Globus pallidus (tissue), 1 donor: ENCODE results near the gene HNRNPH1.

Experiments
- DNase-seq: peaks from one replicate; pipeline ENCODE4 v3.0.0-alpha.2; 2015; ENCODE audit warnings: low spot score

The HNRNPH1 gene

DNA sequence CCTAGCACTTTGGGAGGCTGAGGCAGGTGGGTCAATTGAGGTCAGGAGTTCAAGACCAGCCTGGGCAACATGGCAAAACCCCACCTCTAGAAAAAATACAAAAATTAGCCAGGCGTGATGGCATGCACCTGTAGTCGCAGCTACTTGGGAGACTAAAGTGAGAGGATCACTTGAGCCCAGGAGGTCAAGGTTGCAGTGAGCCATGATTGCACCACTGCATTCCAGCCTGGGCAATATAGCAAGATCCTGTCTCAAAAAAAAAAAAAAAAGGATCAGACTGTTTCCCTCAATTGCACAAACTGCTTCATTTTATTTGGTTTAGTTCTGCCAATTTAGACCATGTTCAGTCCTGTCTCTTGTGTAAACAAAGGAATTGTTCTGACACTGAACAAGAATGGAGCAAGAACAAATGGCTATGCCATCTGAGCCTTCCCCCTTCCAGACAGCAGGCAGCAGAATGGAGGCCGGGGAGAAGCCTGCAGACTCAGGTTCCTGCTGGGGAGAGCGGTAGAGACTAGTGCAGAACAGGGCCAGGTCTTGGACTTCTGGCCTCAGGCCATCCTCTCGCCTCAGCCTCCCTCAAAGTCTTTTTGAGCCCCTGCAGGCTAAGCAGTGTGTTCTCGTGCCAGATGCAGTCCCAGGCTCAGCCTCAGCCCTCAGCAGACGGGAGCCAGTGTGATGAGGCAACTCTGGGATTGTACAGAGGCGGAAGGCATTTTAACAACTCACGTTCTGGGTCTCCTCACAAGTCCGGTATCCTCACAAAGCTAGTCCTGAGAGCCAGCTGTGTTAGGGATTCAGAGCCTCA, 18.2 kb downstream of the HNRNPH1 start:
- no peak for DNase-seq

DNA sequence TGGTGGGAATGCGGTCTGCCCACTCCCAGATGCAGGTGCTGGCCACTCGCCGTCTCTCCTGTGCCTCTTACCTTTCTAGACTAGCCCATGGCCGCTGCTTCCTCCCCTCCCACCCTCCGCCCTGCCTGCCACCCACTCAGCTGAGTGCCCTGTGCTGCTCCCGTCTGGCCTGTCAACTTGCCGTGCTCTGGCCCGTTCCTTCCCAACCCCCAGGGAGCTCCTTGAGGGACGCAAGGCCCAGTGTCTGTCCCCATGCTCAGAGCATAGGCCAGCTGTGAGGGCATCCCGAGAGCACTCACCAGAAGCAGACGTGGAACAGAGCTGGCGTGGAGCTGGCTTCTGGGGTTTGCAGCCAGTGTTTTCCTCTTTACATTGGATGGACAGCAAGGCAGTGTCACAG, 20.2 kb downstream of the HNRNPH1 start:
- DNase-seq = no peak

DNA sequence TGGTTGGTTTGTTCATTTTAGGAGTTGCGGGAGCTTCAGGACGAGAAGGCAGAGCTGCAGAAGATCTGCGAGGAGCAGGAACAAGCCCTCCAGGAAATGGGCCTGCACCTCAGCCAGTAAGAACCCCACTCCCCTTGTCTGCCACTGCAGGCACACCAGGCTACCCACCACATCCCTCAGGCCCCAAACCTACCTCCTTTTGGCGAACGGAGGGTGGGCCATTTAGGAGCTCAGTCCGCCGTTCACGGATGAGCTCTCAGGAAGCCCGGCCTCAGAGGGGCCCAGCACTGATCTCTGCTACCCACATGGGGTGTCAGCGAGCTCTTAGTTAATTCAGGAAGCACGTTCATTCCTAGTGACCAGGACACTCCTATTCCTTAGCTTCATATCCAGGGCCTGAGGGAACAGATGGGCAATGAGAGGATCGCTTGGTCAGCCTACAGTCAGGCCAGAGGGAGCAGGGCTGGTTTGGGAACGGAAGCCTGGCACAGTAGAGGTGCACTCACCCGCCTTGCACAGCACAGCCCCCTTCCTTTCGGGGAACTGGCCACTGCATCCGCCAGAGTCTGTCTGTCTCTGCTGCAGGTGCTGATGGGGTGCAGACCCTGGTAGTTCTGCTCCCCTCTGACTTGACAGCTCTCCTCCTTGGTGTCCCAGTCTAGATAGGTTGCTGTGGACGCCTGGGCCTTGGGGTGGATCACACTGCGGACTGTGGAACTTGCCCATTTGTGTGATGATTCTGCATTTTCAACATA, 21.4 kb downstream of the HNRNPH1 start:
- no peak for DNase-seq

DNA sequence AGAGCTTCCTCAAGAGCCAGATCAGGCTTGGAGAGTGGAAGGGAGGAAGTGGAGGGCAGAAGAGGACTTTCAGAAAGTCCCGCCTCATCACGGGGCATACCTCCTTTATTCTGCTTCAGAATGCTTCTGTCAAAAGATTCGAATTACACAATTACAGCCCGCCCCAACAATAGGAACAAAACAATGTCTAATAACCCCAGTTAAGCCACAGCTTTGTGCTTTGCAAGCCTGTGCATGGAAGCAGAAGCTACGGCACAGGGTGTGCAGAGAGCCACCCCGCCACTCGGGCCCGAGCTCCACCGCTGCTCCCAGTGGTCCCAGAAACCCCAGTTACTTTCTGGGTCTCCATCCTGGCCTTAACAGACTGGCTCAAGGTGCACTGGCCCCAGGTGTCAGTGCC, 23.5 kb downstream of the HNRNPH1 start:
- no peak for DNase-seq

DNA sequence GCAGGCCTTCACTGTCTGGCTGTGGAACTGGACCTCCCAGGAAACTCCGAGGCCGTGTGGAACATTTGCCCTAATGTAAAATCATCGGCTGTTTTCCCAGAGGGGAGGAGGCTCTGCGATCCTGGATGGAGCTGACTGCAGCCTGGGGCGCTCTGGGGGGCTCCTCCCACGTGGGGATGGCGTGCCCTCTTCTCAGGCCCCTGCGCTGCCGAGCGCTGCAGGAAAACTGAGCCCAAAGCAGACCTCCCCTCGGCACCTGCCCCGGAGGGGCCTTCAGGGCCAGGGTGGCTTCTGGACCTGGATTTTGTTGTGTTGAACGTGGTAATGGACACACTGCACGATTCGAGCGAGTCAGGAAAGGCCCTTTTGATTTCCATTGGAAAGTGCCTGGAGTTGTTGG, 23.9 kb downstream of the HNRNPH1 start:
- DNase-seq = no peak

DNA sequence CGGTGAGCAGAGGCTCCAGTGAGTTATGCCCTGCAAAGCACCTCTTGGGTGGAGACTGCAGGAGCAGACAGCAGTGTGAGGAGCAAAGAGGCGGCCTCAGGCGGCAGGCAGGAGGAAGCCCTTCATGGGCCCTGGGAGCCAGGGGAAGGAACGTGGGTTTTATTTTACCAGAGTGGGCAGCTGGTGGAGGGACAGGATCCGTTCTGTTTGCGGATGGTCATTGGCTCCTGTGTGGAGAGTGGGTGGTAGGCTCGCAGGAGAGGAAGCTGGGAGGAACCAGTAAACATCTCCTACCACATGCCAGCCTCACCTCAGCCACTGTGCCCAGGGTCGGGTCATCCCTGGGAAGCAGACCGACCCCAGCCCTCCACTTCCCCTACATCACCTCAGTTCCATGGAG, 24.4 kb downstream of the HNRNPH1 start:
- DNase-seq = no peak

DNA sequence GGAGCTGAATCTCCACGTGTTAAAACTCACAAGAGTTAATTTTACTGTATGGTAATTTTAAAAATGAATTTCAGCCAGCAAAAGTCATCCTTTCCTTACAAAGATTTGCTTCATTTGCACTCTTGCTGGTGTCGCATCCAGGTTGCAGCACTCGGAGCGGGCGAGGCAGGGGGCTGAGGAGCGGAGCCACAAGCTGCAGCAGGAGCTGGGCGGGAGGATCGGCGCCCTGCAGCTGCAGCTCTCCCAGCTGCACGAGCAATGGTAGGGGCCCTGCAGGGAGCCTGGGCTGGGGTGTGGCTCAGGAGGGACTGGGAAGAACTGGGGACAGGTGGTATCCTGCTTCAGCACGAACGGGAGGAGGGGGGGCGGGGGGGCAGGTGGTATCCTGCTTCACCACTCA, 27.1 kb downstream of the HNRNPH1 start:
- DNase-seq = no peak

DNA sequence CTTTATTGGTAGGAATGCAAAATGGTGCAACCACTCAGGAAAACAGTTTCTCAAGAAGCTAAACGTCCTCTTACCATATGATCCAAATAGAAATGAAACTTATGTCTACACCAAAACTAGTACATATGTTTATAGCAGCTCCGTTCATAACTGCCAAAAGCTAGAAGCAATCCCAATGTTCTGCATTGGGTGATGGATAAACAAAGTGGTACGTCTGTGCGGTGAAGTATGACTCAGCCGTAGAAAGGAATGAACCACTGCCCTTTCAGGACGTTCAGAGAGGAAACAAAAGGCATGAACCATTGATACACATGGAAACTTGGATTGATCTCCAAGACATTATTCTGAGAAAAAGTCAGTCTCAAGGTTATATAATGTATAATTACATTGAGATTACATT, 27.6 kb downstream of the HNRNPH1 start:
- no peak for DNase-seq

DNA sequence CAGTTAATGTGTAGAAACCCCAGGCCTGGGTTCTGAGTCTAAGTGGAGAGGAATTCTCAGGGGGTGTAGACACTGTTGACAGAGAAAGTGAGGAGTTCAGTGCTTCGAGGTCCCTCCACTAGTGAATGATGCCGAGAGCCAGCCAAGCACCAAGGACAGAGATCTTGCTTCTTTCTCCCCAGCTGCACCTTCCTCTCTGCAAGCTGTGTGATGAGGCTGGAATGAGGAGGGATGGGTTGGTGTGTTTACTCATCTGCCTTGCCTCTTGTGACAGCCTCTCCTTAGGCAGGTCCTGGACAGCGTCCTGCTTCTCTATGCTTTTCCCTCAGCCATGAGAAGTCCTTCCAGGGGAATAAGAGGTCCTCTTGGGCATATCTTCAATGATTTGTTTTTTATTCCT, 35.3 kb downstream of the HNRNPH1 start:
- no peak for DNase-seq

DNA sequence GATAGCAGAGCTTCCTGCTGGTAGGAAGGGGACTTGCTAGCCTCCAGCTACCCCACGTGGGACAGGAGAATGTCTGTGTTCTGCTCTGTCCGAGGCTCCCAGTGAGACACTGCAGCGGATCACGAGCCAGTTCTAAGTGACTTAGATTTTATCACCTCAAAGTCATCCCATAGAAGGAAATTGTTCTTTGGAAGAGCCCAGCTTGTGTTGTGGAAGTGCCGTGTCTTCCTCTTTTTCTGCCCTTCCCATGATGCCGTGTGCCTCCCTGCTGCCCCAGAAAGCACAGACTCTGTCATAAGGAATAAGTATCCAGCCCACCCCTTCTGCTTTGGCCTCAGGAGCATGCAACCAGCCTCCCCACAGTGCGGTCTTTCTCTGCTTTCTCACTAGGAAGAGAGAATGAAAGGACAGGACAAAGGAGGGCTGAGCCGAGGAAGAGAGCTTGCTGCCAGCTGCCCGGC, 37.5 kb downstream of the HNRNPH1 start:
- DNase-seq = peak; percentile 16

DNA sequence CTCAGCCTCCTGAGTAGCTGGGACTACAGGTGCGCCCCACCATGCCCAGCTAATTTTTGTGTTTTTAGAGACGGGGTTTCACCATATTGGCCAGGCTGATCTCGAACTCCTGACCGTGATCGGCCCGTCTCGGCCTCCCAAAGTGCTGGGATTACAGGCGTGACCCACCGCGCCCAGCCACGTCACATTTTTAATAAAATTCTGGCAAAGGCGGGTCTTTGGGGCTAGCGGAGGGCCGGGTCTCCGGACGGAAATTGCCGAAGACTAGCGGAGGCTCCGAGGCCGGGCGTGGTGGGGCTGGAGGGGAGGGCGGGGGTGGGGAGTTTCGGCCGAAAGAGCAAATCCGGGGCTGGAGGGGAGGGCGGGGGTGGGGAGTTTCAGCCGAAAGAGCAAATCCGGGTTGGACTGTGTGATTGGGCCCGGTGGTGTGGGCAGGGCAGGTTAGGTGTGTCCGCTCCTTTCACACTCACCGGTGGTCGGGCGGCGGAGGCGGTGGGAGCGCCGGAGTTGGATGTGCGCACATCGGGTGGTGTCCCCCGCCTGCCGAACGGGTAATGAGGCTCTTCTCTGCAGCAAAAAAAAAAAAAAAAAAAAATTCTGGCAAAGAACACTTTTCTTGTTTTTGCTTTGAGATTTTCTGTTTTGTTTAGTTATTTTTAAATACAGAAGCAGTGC, 46.0 kb downstream of the HNRNPH1 start:
- no peak for DNase-seq

DNA sequence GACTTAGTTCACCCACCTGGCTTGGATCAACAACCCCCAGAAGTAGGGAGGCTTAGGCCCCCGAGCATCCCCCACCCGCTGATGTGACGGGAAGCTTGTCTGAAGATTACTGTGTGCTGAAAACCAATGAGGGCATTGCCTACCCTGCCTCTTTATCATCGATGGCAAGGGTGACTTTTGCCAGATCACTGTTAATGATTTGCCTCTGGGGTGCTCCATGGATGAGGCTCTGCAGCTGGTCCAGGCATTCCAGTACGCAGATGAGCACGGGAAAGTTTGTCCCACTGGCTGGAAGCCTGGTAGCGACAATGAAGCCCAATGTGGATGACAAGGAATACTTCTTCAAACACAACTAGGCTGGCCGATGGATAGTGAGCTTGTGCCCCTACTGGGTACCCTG, 51.1 kb downstream of the HNRNPH1 start:
- DNase-seq = no peak

DNA sequence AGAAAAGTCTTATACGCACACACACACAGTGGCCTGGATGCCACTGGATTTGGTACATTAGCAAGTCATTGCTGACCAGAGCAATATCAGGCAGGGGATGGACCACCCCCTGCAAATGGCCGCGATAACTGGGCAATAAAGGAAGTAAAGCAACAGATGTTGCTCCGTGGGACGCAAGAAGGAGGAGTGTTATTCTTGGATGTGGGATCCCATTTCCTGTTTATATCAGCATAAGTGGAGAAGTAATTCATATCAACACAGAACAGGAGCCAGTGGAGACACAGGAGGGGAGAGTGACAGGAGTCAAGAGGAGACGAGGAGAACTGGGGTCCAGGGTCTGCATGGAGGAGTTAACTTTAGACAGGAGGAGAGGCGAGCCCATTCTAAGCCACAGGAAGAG, 54.8 kb downstream of the HNRNPH1 start:
- no peak for DNase-seq

DNA sequence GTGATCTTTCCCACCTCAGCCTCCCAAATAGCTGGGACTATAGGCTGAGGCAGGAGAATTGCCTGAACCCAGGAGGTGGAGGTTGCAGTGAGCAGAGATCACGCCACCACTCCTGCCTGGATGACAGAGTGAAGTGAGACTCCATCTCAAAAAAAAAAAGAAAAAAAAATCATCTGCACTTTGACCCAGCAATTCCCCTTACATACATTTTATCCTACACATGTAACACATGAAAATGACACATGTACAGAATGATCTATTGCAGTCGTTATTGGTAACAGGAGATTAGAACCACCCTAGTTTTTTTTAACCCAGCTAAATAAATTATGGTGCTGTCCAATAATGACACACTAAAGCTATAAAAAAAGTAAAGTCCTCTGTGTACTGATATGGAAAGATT, 58.9 kb downstream of the HNRNPH1 start:
- DNase-seq = no peak
